H1 (cell line): ENCODE measurements around the gene CGNL1. TPM values are rescaled to one million over a fixed set of nuclear protein-coding genes. Genes with fewer than 3 reads are reported as not detected.

Source experiments
- CTCF ChIA-PET: fragments of 300-600 bp; sonication (Branson Sonifier 250); formaldehyde crosslinking; loops from one replicate; lab custom pipeline; 2021; ENCODE audit not compliant: partially characterized antibody; lab: Charles Lee
- POLR2A ChIA-PET: fragments of 300-600 bp; sonication (Branson Sonifier 250); formaldehyde crosslinking; loops from one replicate; lab custom pipeline; 2021; ENCODE audit warnings: inconsistent platforms; ENCODE audit not compliant: partially characterized antibody; lab: Charles Lee
- DNase-seq, 2 experiments: peaks; one replicate each; pipeline versions ENCODE4 v3.0.0 to v3.0.0-alpha.2; 2010 to 2022; ENCODE audit warnings: low spot score in 2 of 2, low read depth in 1 of 2, mixed read lengths in 1 of 2
- FAIRE-seq: peaks from 2 replicates; lab custom pipeline; 2011; peaks lifted over from hg19 to GRCh38; lab: Jason Lieb, UNC
- H2AFZ ChIP-seq: 2 replicates; pipeline ENCODE4 v1.8.1; 2012; ENCODE audit warnings: low read length, inconsistent platforms
- H2AK5ac ChIP-seq: 2 replicates; pipeline ENCODE4 v1.6.1; 2013; ENCODE audit warnings: low read depth, low read length
- H2BK120ac ChIP-seq: replicated peaks from 2 replicates; pipeline ENCODE3; 2013; ENCODE audit warnings: low read depth, low read length, inconsistent platforms
- H2BK12ac ChIP-seq: 2 replicates; pipeline ENCODE4 v1.6.1; 2013; ENCODE audit warnings: low read depth, low read length
- H2BK15ac ChIP-seq: 2 replicates; pipeline ENCODE4 v1.6.1; 2013; ENCODE audit warnings: low read length
- H2BK20ac ChIP-seq: 2 replicates; pipeline ENCODE4 v1.6.1; 2013; ENCODE audit warnings: low read length
- H2BK5ac ChIP-seq: 2 replicates; pipeline ENCODE4 v1.6.1; 2013; ENCODE audit warnings: low read depth, low read length
- H3K14ac ChIP-seq: 2 replicates; pipeline ENCODE4 v1.6.1; 2013; ENCODE audit warnings: inconsistent platforms; ENCODE audit not compliant: insufficient read length
- H3K18ac ChIP-seq: 2 replicates; pipeline ENCODE4 v1.6.1; 2013; ENCODE audit warnings: low read length; ENCODE audit errors: extremely low read depth
- H3K23ac ChIP-seq: 2 replicates; pipeline ENCODE4 v1.6.1; 2013; ENCODE audit warnings: inconsistent platforms; ENCODE audit not compliant: insufficient read length
- H3K23me2 ChIP-seq: 2 replicates; pipeline ENCODE4 v1.6.1; 2013; ENCODE audit warnings: low read depth, low read length
- H3K27ac ChIP-seq: 2 replicates; pipeline ENCODE4 v1.6.1; 2011; ENCODE audit warnings: low read depth, low read length, inconsistent platforms
- H3K27me3 ChIP-seq, 4 experiments: replicated peaks in 1 of 4; 1 replicate in 1 of 4; 2 replicates in 3 of 4; pipeline versions ENCODE4 v1.6.1 to v1.8.1; 2011 to 2013; ENCODE audit warnings: low read length in 3 of 4, mild to moderate bottlenecking in 3 of 4, inconsistent platforms in 2 of 4, mixed read lengths in 2 of 4, moderate library complexity in 1 of 4; ENCODE audit not compliant: control insufficient read depth in 3 of 4, insufficient read depth in 3 of 4; ENCODE audit errors: extremely low read depth in 1 of 4
- H3K36me3 ChIP-seq, 4 experiments: 2 replicates each; pipeline versions ENCODE4 v1.6.1 to v1.8.1; 2011 to 2013; ENCODE audit warnings: mild to moderate bottlenecking in 4 of 4, low read length in 3 of 4, moderate library complexity in 2 of 4, control low read depth in 1 of 4, inconsistent platforms in 1 of 4; ENCODE audit not compliant: insufficient read depth in 4 of 4, control insufficient read depth in 2 of 4
- H3K4ac ChIP-seq: replicated peaks from 2 replicates; pipeline ENCODE3; 2013; ENCODE audit warnings: low read length, low read depth, mixed read lengths, inconsistent platforms; ENCODE audit not compliant: insufficient read length
- H3K4me1 ChIP-seq, 4 experiments: replicated peaks in 1 of 4; 1 replicate in 1 of 4; 2 replicates in 3 of 4; pipeline versions ENCODE4 v1.6.1 to v1.8.1; 2011 to 2013; ENCODE audit warnings: low read length in 3 of 4, inconsistent platforms in 2 of 4, mixed read lengths in 1 of 4; ENCODE audit not compliant: insufficient read depth in 4 of 4, control insufficient read depth in 3 of 4
- H3K4me2 ChIP-seq, 2 experiments: 2 replicates each; pipeline versions ENCODE4 v1.6.1 to v1.8.1; 2011 to 2013; ENCODE audit warnings: low read depth in 2 of 2, low read length in 2 of 2, control low read depth in 1 of 2, inconsistent platforms in 1 of 2, mild to moderate bottlenecking in 1 of 2; ENCODE audit not compliant: insufficient read depth in 1 of 2
- H3K4me3 ChIP-seq, 4 experiments: fragments of 200-600, 300-600 bp in 1 of 4; sonication (generic), shearing (Covaris generic), sonication (Bioruptor Twin) in 1 of 4; 2 replicates each; pipeline versions ENCODE4 v1.5.1 to v1.8.1; 2011 to 2016; ENCODE audit warnings: low read length in 4 of 4, low read depth in 3 of 4, control low read depth in 2 of 4, inconsistent platforms in 2 of 4, mild to moderate bottlenecking in 2 of 4, mixed read lengths in 1 of 4, moderate library complexity in 1 of 4; ENCODE audit not compliant: insufficient read depth in 2 of 4; ENCODE audit errors: extremely low read depth in 1 of 4
- H3K56ac ChIP-seq: replicated peaks from 2 replicates; pipeline ENCODE3; 2013; ENCODE audit warnings: low read depth, mild to moderate bottlenecking, mixed read lengths, low read length, inconsistent platforms; ENCODE audit not compliant: insufficient read length
- H3K79me1 ChIP-seq: 2 replicates; pipeline ENCODE4 v1.6.1; 2013; ENCODE audit warnings: low read depth, low read length, control low read depth
- H3K79me2 ChIP-seq, 2 experiments: 2 replicates each; pipeline versions ENCODE4 v1.6.1 to v1.8.1; 2012 to 2013; ENCODE audit warnings: low read length in 2 of 2, mild to moderate bottlenecking in 2 of 2, inconsistent platforms in 1 of 2; ENCODE audit not compliant: insufficient read depth in 2 of 2, control insufficient read depth in 1 of 2
- H3K9ac ChIP-seq, 4 experiments: replicated peaks in 1 of 4; 1 replicate in 1 of 4; 2 replicates in 3 of 4; pipeline versions ENCODE4 v1.6.1 to v1.8.1; 2011 to 2013; ENCODE audit warnings: low read depth in 3 of 4, low read length in 3 of 4, control low read depth in 2 of 4, mild to moderate bottlenecking in 2 of 4, moderate library complexity in 2 of 4, inconsistent platforms in 1 of 4; ENCODE audit errors: extremely low read depth in 1 of 4
- H3K9me3 ChIP-seq, 2 experiments: 2 replicates each; pipeline versions ENCODE4 v1.6.1 to v1.8.1; 2012 to 2013; ENCODE audit warnings: mild to moderate bottlenecking in 2 of 2, moderate library complexity in 2 of 2, control low read depth in 1 of 2, inconsistent platforms in 1 of 2, low read depth in 1 of 2, low read length in 1 of 2, mixed read lengths in 1 of 2; ENCODE audit not compliant: insufficient read depth in 2 of 2
- H4K20me1 ChIP-seq, 2 experiments: replicated peaks in 1 of 2; 2 replicates each; pipeline versions ENCODE3 to v1.8.1; 2011 to 2013; ENCODE audit warnings: inconsistent platforms in 2 of 2, low read length in 2 of 2, mild to moderate bottlenecking in 1 of 2; ENCODE audit not compliant: insufficient read depth in 2 of 2, control insufficient read depth in 1 of 2
- H4K5ac ChIP-seq: 2 replicates; pipeline ENCODE4 v1.6.1; 2013; ENCODE audit warnings: low read length, low read depth, mixed read lengths, inconsistent platforms; ENCODE audit not compliant: insufficient read length
- H4K8ac ChIP-seq: 2 replicates; pipeline ENCODE4 v1.8.0; 2013; ENCODE audit warnings: mild to moderate bottlenecking, moderate library complexity, low read length, inconsistent platforms; ENCODE audit not compliant: insufficient read depth; ENCODE audit errors: extremely low read depth
- H4K91ac ChIP-seq: replicated peaks from 2 replicates; pipeline ENCODE3; 2013; ENCODE audit warnings: low read length, mixed read lengths, inconsistent platforms; ENCODE audit not compliant: insufficient read length
- ATF2 ChIP-seq: IDR thresholded peaks from 2 replicates; pipeline ENCODE4 v1.6.1; 2012; ENCODE audit warnings: low read length, inconsistent platforms
- FOSL1 ChIP-seq: IDR thresholded peaks from 2 replicates; pipeline ENCODE4 v1.6.1; 2011; ENCODE audit warnings: mild to moderate bottlenecking, low read depth, low read length, moderate library complexity; ENCODE audit not compliant: insufficient read depth
- GTF2F1 ChIP-seq: IDR thresholded peaks from 2 replicates; pipeline ENCODE4 v1.6.1; 2012; ENCODE audit warnings: low read depth, low read length, improper control_type of control experiment, borderline replicate concordance
- POLR2A ChIP-seq, 2 experiments: IDR thresholded peaks; 1 replicate in 1 of 2; 2 replicates in 1 of 2; pipeline ENCODE4 v1.6.1; 2011; ENCODE audit warnings: low read depth in 2 of 2, low read length in 2 of 2, mild to moderate bottlenecking in 2 of 2; ENCODE audit errors: control extremely low read depth in 1 of 2
- POLR2AphosphoS5 ChIP-seq: IDR thresholded peaks from 2 replicates; pipeline ENCODE4 v1.6.1; 2011; ENCODE audit warnings: low read depth, low read length
- POU5F1 ChIP-seq: IDR thresholded peaks from 2 replicates; pipeline ENCODE4 v1.6.1; 2011; ENCODE audit warnings: low read depth, mild to moderate bottlenecking, low read length, moderate library complexity
- RAD21 ChIP-seq, 2 experiments: IDR thresholded peaks in 1 of 2; conservative IDR thresholded peaks in 1 of 2; 2 replicates each; pipeline ENCODE4 v1.6.1; 2011; ENCODE audit warnings: low read depth in 2 of 2, low read length in 2 of 2, improper control_type of control experiment in 1 of 2, inconsistent platforms in 1 of 2, mild to moderate bottlenecking in 1 of 2, moderate library complexity in 1 of 2
- RNF2 ChIP-seq: fragments of 200-900, 300-1000 bp; sonication (generic); IDR thresholded peaks from 2 replicates; pipeline ENCODE4 v1.7.1; 2016; ENCODE audit warnings: borderline replicate concordance, low read depth, mild to moderate bottlenecking, antibody characterized with exemption, low read length; ENCODE audit not compliant: poor library complexity, severe bottlenecking; ENCODE audit errors: missing control alignments
- SAP30 ChIP-seq: fragments of 300-600 bp; sonication (generic); IDR thresholded peaks from 2 replicates; pipeline ENCODE4 v1.7.1; 2012; ENCODE audit warnings: low read length, moderate library complexity, mild to moderate bottlenecking, inconsistent platforms; ENCODE audit not compliant: insufficient read depth, insufficient replicate concordance
- SP4 ChIP-seq: IDR thresholded peaks from 2 replicates; pipeline ENCODE4 v1.6.1; 2012; ENCODE audit warnings: low read length, inconsistent platforms
- WGBS, 2 experiments: shearing (Covaris generic) in 1 of 2; methylation state at CpG; one replicate each; pipeline versions ENCODE4 v1.1.6 to v1.1.7; 2013 to 2015; ENCODE audit warnings: low lambda C conversion rate in 2 of 2, mixed read lengths in 2 of 2, inconsistent platforms in 1 of 2, low coverage in 1 of 2, missing lambda C conversion rate in 1 of 2; ENCODE audit not compliant: insufficient replicate concordance in 2 of 2, insufficient coverage in 1 of 2, insufficient read length in 1 of 2; ENCODE audit errors: extremely low coverage in 1 of 2, missing lambda C conversion rate in 1 of 2; 5-methylcytosine and 5-hydroxymethylcytosine counted together
- polyA plus RNA-seq, 7 experiments: library from polyadenylated mRNA; depleted of rRNA in 3 of 7; stranded (reverse) in 5 of 7; unstranded in 2 of 7; fragments of >200 nt in 5 of 7; fragments of 200-250 nt in 2 of 7; gene quantifications; 1 replicate in 5 of 7; 2 replicates in 1 of 7; 4 replicates in 1 of 7; pipeline versions ENCODE4 v1.2.1 to v1.2.3, GENCODE V29; 2011 to 2013; ENCODE audit warnings: missing spikeins in 2 of 7, mixed read lengths in 2 of 7
- total RNA-seq: library from RNA; stranded (reverse); fragmentation: NEBNext Ultra II Directional; extraction: Animal tissue kit (Norgen Biotek cat#: 25700); gene quantifications from 2 replicates; pipeline ENCODE4 v1.2.1, GENCODE V29; 2021

Gene CGNL1
- total and polyA plus RNA-seq, 2 of the 8 experiments (the other 6 are each of a cell fraction or from before 2014, with no cell fraction given), result 21.8 to 75.6 TPM

GRCh38 chr15:57505056-57505715 is 128.9 kb downstream of the CGNL1 start:
- no peaks in the 10 kb centered on the region for H3K9me3 ChIP-seq
- no peak overlapping the region for H4K91ac ChIP-seq
- H4K20me1 ChIP-seq, result peaks cover 2 to 4% of the 10 kb centered on the region in 2 experiments
- H2BK120ac ChIP-seq, result no peak overlapping the region
- H3K23ac ChIP-seq, result no peak overlapping the region
- no peak overlapping the region for H3K56ac ChIP-seq
- no peaks in the 10 kb centered on the region for H3K36me3 ChIP-seq
- no peak overlapping the region for H3K14ac ChIP-seq
- H3K4me3 ChIP-seq, result no peak overlapping the region; a peak in 1 of 8 replicates
- H3K79me2 ChIP-seq, result no peaks in the 10 kb centered on the region; a peak in 1 of 4 replicates
- H4K8ac ChIP-seq, result no peak overlapping the region
- DNase-seq (no peak), FAIRE-seq (no peak)
- no peak overlapping the region for H2BK5ac ChIP-seq
- peaks cover 0 to 8% (median 5%) of the 10 kb centered on the region in 4 experiments for H3K4me1 ChIP-seq
- ChIA-PET POLR2A (interaction anchor here (1.2 kb wide), 1 partner anchor 117 kb away, joined by 4 read pairs; no protein-coding TSS in a partner anchor), CTCF (interaction anchor here (0.6 to 8.2 kb wide), 34 partner anchors 10 to 594 kb away, joined by 3 to 170 read pairs (median 5); no protein-coding TSS in a partner anchor)
- H3K4ac ChIP-seq, result no peak overlapping the region
- no peak overlapping the region for H2AFZ ChIP-seq
- H4K5ac ChIP-seq, result no peak overlapping the region
- H3K27me3 ChIP-seq, result no peaks in the 10 kb centered on the region
- no peak overlapping the region for H3K18ac ChIP-seq
- no peak overlapping the region for H2AK5ac ChIP-seq
- no peak overlapping the region for H3K9ac ChIP-seq
- no peak overlapping the region for H2BK15ac ChIP-seq
- no peak overlapping the region for H2BK12ac ChIP-seq
- no peak overlapping the region; the same call in 1 of the 2 replicates for H2BK20ac ChIP-seq
- no peak overlapping the region for H3K27ac ChIP-seq
- no peak overlapping the region for H3K4me2 ChIP-seq
- no peaks in the 10 kb centered on the region for H3K23me2 ChIP-seq
- WGBS, 2 experiments, result 91% methylated on average over 10 of the region's 10 CpGs; no CpG with 5 or more reads in 1 of the 2 experiments
- H3K79me1 ChIP-seq, result no peaks in the 10 kb centered on the region; the same call in 1 of the 2 replicates
- TF ChIP-seq POU5F1, result no peak
- no peak for TF ChIP-seq SP4
- no peak for TF ChIP-seq POLR2A (IDR thresholded peaks at IDR 0.05; ENCODE audit: control extremely low read depth in 1 of 2, low read depth in 2 of 2, low read length in 2 of 2)
- TF ChIP-seq RAD21 (IDR thresholded peaks at IDR 0.05 in 1 of 2, conservative IDR thresholded peaks at IDR 0.05 in 1 of 2; ENCODE audit: low read depth in 2 of 2, low read length in 2 of 2), result no peak
- no peak for TF ChIP-seq ATF2
- TF ChIP-seq FOSL1, result no peak
- no peak for TF ChIP-seq RNF2
- no peak for TF ChIP-seq SAP30
- no peak for TF ChIP-seq POLR2AphosphoS5
- TF ChIP-seq GTF2F1, result no peak
